Hindlimb muscle (tissue), 1 donor: ENCODE results near the gene SLC10A7. TPM values are rescaled to one million over a fixed set of nuclear protein-coding genes. Genes with fewer than 3 reads are reported as not detected.
"Not testable (repeated sequence)": the region's sequence is repeated elsewhere in the genome, so short reads cannot be mapped to it uniquely, and the experiment has no call there.

Experiments used
- DNase-seq: peaks from one replicate; pipeline ENCODE4 v3.0.0-alpha.2; 2013
- polyA plus RNA-seq: library from polyadenylated mRNA; unstranded; fragments of 120-200 nt; gene quantifications from one replicate; pipeline ENCODE4 v1.2.1, GENCODE V29; 2013; ENCODE audit not compliant: insufficient read length

The SLC10A7 gene
- polyA plus RNA-seq, 1 donor, result 7.1 TPM

- DNase-seq, result no peak
Observed at GRCh38 chr4:146439437-146439836, 82.3 kb downstream of the SLC10A7 start.

GRCh38 chr4:146437778-146438177, 84.0 kb downstream of the SLC10A7 start:
- DNase-seq, result no peak

DNA sequence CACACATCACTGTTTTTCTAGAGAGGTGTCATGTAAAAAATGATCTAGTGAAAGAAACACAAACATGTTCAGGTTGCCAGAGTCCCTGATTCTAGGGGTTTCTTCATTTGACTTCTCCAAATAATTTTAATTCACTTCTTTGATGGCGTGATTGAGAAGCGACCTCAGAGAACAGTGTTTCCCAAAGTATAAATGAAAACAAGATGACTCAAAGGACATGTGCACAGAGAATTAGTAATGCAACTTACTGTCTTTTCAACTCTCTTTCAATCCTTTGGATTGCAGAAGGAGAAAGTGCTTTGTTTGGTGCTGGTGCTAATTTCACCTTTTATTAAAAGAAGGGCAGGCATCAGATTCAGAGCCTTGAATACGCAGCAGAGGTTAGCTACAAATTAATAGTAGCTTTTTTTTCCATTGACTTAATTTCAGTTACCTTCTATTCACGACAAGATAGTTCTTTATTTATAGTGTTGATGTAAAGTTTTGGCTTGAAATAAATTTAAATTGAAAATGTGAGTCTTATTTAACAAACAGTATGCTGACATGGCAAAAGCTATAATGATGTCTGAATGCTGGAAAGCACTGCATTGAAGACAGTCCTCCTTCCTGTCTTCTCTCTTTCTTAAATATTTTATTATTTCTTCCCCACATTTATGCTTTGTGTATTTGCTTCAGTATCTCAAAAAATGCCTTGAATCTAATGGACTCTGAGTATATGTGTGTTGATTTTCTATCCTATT, 85.1 kb downstream of the SLC10A7 start:
- no peak for DNase-seq

DNA sequence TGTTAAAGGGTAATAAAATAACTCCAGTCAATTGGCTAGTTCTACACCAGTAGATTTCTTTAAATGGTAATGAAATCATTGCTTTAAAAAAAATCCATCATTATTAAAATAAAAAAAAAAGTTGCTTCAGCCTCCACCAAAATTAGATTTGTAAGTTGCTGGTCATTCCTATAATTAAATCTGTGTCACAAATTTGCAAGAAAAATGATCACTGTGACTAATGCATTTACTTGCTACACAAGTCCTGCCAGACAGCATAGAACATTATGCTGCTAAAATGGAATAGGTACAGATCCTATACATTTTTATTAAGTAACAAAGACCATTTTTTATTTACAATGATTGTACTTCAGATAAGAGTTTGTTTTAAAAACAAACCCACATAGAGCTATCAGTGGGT, 85.8 kb downstream of the SLC10A7 start:
- DNase-seq, result no peak

- DNase-seq, result no peak
Observed at GRCh38 chr4:146432065-146432464, 89.7 kb downstream of the SLC10A7 start.

DNA sequence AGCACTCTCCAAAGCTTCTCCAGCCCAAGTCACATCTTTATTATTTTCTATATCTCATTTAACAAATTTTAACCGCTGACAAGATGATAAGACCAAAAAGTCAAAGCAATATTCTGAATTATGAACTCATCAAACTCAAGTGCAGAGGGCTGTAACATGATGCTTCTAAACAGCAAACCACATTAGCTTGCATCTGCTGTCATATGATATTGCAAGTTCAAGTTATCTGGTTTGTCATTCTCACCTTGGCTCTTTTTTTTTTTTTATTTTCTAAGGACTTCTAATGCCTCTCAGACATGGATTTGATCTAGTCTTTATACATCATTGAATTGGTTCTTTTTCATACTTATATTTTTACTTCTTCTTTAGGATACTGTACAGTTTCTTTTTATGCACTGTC, 93.4 kb downstream of the SLC10A7 start:
- no peak for DNase-seq

DNA sequence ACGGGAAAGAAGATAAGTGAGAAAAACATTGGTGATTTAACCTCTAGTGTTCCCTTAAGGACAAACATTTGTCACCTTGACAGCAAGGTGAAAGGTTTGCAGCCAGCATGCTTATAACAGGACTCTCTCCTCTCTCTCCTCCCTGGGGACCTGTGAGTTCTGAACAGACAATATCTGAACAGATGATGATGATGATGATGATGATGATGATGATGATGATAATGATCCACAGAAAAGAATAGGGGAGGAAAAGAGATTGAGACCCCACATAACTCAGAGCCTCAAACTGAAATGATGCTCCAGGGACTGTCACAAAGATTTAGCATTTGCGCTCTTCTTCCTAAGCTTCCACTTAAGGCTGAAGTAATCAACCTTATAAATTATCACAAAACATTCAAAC, 103.9 kb downstream of the SLC10A7 start:
- DNase-seq, result no peak

DNA sequence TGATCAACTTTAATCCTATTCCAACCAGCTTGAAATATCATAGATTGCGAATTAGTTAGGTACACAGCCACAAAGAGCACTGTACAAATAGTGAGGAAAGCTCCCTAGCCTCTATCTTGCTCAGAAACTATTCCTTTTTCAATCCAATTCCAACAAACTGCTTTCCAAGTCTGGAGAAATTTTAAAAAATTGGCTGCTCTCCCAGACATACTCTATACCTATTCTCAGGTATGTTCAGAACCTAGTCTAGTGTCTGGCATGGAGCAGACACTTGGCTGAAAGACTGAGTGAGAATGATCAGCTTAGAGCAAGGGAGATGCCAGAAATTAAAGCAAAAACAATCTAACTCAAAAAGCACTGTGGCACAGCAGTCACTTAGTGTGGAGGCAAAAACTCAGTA, 105.9 kb downstream of the SLC10A7 start:
- no peak for DNase-seq

DNA sequence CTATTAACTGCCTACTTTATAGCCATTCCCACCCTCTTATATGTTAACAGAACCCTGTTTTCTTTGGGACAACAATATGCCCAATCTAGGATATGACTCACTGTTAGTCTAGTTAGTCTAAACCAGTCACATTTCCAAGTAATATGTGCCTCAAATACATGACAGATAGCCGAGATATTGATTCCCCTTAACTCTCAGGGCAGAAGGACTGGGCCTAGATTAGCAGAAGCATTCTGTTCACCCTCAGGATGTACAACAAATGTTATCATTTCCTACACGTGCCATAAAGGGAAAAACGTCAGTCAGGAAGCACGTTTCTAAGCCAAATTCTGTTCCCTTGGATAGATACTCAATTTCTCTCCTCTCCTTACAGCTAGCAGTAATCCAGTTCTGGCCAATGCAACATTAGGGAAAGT, 114.1 kb downstream of the SLC10A7 start:
- DNase-seq, result no peak

DNA sequence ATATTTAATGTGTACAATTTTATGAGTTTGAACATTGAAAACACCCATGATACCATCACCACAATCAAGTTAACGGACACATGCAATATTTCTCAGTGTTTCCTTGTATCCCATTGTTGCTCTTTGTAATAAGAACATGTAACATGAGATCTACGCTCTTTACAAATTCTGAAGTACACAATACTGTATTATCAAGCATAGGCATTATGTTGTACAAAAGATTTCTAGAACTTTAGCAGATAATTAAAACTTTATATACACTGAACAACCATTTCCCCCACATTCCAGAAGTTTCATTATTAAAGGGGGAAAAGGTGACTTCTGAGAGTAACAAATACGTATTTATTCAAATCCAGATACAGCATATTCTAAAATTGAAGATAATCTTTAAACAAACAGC, 114.5 kb downstream of the SLC10A7 start:
- no peak for DNase-seq

GRCh38 chr4:146401274-146401673, 120.5 kb downstream of the SLC10A7 start:
- no peak for DNase-seq

- no peak for DNase-seq
Observed at GRCh38 chr4:146398896-146399445, 122.8 kb downstream of the SLC10A7 start.

- DNase-seq, result no peak
Observed at GRCh38 chr4:146398404-146398803, 123.3 kb downstream of the SLC10A7 start.

- DNase-seq, result no peak
Observed at GRCh38 chr4:146389561-146389960, 132.2 kb downstream of the SLC10A7 start.

GRCh38 chr4:146382194-146382593, 139.5 kb downstream of the SLC10A7 start:
- DNase-seq, result no peak

- no peak for DNase-seq
Observed at GRCh38 chr4:146381263-146381872, 140.4 kb downstream of the SLC10A7 start.

DNA sequence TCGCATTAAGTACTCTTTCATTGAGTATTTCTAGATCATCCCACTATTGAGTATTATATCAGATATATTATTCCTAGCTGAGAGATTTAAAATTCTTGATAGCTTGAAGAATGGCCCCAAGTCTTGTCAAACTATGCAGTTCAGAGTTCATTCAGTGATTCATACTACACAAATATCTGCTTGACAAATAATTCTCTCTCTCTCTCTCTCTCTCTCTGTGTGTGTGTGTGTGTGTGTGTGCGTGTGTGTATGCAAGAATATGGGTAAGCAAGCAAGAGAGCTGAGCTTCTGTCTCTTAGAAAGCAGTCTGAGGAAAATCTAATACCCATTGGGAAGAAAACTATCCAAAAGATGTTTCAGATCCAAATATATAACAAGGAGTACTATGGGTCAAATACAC, 142.0 kb downstream of the SLC10A7 start:
- DNase-seq, result no peak

GRCh38 chr4:146371812-146372211, 149.9 kb downstream of the SLC10A7 start:
- no peak for DNase-seq

GRCh38 chr4:146370841-146371240, 150.9 kb downstream of the SLC10A7 start:
- no peak for DNase-seq

- DNase-seq, result no peak
Observed at GRCh38 chr4:146369446-146369845, 152.3 kb downstream of the SLC10A7 start.

DNA sequence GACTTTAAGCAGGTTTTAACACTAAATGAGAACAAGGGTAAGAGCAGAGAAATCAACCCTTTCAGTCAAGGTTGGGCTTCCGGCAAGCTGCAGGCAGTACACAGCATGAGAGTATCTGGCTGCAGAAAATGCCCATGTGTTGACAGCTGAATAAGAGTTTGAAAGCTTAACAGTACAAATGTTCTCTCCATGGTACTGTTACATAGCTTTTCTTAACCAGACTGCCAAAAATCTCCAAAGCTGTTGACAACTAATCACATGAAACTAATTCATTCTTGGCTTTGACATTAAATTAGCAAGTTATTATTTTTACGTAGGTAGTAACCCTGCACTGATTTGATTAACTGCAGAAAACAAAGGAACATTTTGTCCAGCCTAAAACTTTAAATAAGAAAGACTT, 153.5 kb downstream of the SLC10A7 start:
- DNase-seq, result no peak

DNA sequence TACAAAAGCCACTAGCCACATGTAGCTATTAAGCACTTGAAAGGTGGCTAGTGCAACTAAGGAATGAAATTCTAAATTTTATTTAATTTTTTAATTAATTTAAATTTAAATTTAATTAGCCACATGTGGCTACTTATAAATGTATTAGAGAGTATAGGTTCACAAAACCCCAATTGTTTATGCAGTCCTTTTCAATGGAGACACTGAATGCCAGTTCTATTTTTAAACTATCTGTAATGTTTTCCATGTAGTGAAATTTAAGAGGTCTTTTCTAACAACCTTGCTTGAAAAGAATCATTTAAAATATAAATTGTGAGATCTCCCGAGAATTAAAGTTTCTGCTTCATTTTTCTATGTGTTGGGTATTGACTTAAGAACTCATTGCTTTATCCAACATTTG, 154.4 kb downstream of the SLC10A7 start:
- DNase-seq, result no peak

GRCh38 chr4:146359771-146360170, 162.0 kb downstream of the SLC10A7 start:
- no peak for DNase-seq

- DNase-seq, result not testable (repeated sequence)
Observed at GRCh38 chr4:146350114-146350513, 171.6 kb downstream of the SLC10A7 start.
